Heart left ventricle (tissue), 16 donors: ENCODE measurements around the gene SLC7A14. TPM values are rescaled to one million over a fixed set of nuclear protein-coding genes. Genes with fewer than 3 reads are reported as not detected.

Experiments
- ATAC-seq, 4 donors: fragments of 200-7000 bp; cut with Tn5 transposase; one replicate each; pipeline ENCODE4 v1.9.1; 2020 to 2022; ENCODE audit warnings: moderate library complexity in 4 of 4, mild to moderate bottlenecking in 3 of 4, moderate number of reproducible peaks in 1 of 4
- DNase-seq, 5 donors: peaks; one replicate each; pipeline ENCODE4 v3.0.0-alpha.2; 2020
- H3K27ac ChIP-seq, 12 donors: fragments of 200-600 bp; sonication (generic) in 4 of 12; one replicate each; pipeline versions ENCODE4 v1.5.0 to v1.8.0; 2016 to 2022; ENCODE audit warnings: mild to moderate bottlenecking in 2 of 12
- H3K27me3 ChIP-seq, 9 donors: fragments of 200-600 bp; sonication (generic) in 2 of 9; one replicate each; pipeline versions ENCODE4 v1.5.1 to v1.8.0; 2016 to 2022; ENCODE audit warnings: mild to moderate bottlenecking in 3 of 9
- H3K36me3 ChIP-seq, 9 donors: fragments of 200-600 bp; sonication (generic) in 2 of 9; one replicate each; pipeline versions ENCODE4 v1.5.0 to v1.8.0; 2018 to 2022; ENCODE audit warnings: mild to moderate bottlenecking in 2 of 9
- H3K4me1 ChIP-seq, 12 donors: fragments of 200-600 bp; sonication (generic) in 4 of 12; one replicate each; pipeline versions ENCODE4 v1.5.0 to v1.8.0; 2016 to 2022; ENCODE audit warnings: mild to moderate bottlenecking in 3 of 12
- H3K4me3 ChIP-seq, 12 donors: fragments of 200-600 bp; sonication (generic) in 4 of 12; one replicate each; pipeline versions ENCODE4 v1.5.0 to v1.8.0; 2017 to 2022; ENCODE audit warnings: mild to moderate bottlenecking in 9 of 12, moderate library complexity in 4 of 12
- H3K9me3 ChIP-seq, 12 donors: fragments of 200-600 bp; sonication (generic) in 4 of 12; one replicate each; pipeline versions ENCODE4 v1.5.0 to v1.8.0; 2016 to 2022; ENCODE audit warnings: mild to moderate bottlenecking in 1 of 12
- POLR2A ChIP-seq, 2 donors: fragments of 450-650 bp; IDR thresholded peaks; one replicate each; pipeline ENCODE4 v1.6.1; 2017; ENCODE audit warnings: antibody characterized with exemption in 2 of 2, mild to moderate bottlenecking in 2 of 2, moderate library complexity in 2 of 2
- WGBS, 4 donors: extraction: QIAGEN DNeasy Blood & Tissue Kit in 2 of 4; methylation state at CpG; one replicate each; pipeline versions ENCODE4 v1.1.5 to v1.1.7; 2013 to 2018; 5-methylcytosine and 5-hydroxymethylcytosine counted together
- intact Hi-C, 10 donors: fragments of 100-400 bp; cut with DNase I; formaldehyde crosslinking; loops; one replicate each; pipeline versions ENCODE4 v1.11.1 to v1.14.2; 2022
- polyA plus RNA-seq, 2 donors: library from polyadenylated mRNA; stranded (reverse); fragments of 200-250 nt; gene quantifications; one replicate each; pipeline ENCODE4 v1.2.3, GENCODE V29; 2013
- total RNA-seq, 9 donors: library from RNA; depleted of rRNA in 2 of 9; stranded (reverse); fragments of >200 nt in 2 of 9; fragmentation: NEBNext Ultra II Directional in 3 of 9; extraction: Animal tissue kit (Norgen Biotek cat#: 25700) in 3 of 9; gene quantifications; one replicate each; pipeline versions ENCODE4 v1.1.0 to v1.2.4, GENCODE V29; 2016 to 2023
- TF ChIP-seq, protein P1 (sequence below), 12 donors: fragments of 200-600 bp; sonication (generic) in 4 of 12; IDR thresholded peaks; one replicate each; pipeline versions ENCODE4 v1.5.0 to v1.8.0; 2018 to 2022; ENCODE audit warnings: antibody characterized with exemption in 12 of 12, mild to moderate bottlenecking in 5 of 12
- donor health status: ischemic (EF 13 %, LVEDD 7.1; RV severe dilation, severe dysfunction).
- donor health status: healthy with polysubstance abuse.
- donor health status: DM: no; HTN: yes; CAD: no.
- donor health status: DM: no; HTN: no; CAD: no.
- donor health status: ischemic (EF 25% LVEDD 6.9; RV normal size, moderate dysfunction).
- donor health status: ischemic (EF 25% LVEDD 5.7; RV mildly dilated, moderate dysfunction).
- donor health status: healthy.
- donor health status: DM: yes; HTN: yes; CAD: no.
- donor health status: ischemic (EF 35%, LVEDD 5.7; RV mildly dilated, moderate dysfunction).
- donor health status: nonischemic (EF 11% LVEDD 7.7; RV severe dilation, severe dysfunction).
- donor health status: DM: yes; HTN: yes; CAD: no.
- donor health status: PGD.
- donor health status: ischemic (EF 29% LVEDD 5.4; RV normal size, mild dysfunction).
- donor health status: nonischemic (EF 23%, LVEDD 6.1; RV moderate dilation, normal function).

SLC7A14 gene
- total and polyA plus RNA-seq, 11 donors: 0.02 TPM; not detected in 9

DNA sequence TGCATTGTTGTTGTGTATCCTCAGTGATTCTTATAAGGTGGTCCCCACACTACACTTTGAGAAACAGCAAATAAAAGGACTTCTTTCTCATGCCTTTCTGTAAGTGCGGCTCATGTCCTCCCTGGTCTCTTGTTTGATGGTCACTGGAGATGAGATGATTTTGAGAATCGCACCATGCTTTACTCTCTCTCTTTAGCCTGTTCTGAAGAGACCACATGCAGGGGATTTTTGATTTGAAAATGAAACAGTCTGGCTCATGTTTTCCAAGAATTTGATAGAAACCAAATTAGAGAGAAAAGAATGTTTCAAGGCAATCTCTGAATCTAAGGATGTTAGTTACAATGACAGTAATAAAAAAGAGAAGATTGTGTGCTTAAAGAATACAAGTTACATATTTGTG lies 149.2 kb downstream of the SLC7A14 start:
- no peaks in the 10 kb centered on the region for H3K4me1 ChIP-seq
- no peak for ATAC-seq
- H3K27me3 ChIP-seq: no peaks in the 10 kb centered on the region
- no peaks in the 10 kb centered on the region for H3K9me3 ChIP-seq
- H3K36me3 ChIP-seq: peaks cover 0 to 20% (median 0%) of the 10 kb centered on the region in 9 donors
- WGBS, 4 donors: 92 to 96% (median 93%) methylated on average over 2 of the region's 2 CpGs
- DNase-seq: no peak
- no peak overlapping the region for H3K27ac ChIP-seq
- intact Hi-C loops: no loop called here
- TF ChIP-seq POLR2A (IDR thresholded peaks at IDR 0.05): no peak
- TF ChIP-seq, protein P1, sequence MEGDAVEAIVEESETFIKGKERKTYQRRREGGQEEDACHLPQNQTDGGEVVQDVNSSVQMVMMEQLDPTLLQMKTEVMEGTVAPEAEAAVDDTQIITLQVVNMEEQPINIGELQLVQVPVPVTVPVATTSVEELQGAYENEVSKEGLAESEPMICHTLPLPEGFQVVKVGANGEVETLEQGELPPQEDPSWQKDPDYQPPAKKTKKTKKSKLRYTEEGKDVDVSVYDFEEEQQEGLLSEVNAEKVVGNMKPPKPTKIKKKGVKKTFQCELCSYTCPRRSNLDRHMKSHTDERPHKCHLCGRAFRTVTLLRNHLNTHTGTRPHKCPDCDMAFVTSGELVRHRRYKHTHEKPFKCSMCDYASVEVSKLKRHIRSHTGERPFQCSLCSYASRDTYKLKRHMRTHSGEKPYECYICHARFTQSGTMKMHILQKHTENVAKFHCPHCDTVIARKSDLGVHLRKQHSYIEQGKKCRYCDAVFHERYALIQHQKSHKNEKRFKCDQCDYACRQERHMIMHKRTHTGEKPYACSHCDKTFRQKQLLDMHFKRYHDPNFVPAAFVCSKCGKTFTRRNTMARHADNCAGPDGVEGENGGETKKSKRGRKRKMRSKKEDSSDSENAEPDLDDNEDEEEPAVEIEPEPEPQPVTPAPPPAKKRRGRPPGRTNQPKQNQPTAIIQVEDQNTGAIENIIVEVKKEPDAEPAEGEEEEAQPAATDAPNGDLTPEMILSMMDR (IDR thresholded peaks at IDR 0.05): no peak
- H3K4me3 ChIP-seq: no peak overlapping the region

DNA sequence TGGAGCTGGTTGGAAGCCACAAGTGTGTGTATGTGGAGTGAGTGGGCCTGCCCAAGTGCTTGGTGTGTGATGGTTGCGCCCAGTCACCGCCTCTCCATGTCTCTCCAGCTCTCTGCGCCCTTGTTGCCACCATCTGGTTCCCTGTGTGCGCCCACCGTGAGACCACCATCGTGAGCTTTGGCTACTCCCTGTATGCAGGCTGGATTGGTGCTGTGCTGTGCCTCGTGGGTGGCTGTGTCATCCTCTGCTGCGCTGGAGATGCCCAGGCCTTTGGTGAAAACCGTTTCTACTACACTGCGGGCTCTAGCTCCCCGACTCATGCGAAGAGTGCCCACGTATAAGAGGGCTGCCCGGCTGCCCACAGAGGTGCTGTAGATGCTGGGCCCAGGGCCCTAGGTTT lies 153.5 kb downstream of the SLC7A14 start:
- H3K27ac ChIP-seq: no peak overlapping the region
- H3K27me3 ChIP-seq: no peaks in the 10 kb centered on the region
- 96 to 97% (median 97%) methylated on average over 10 to 14 of the region's 14 CpGs for WGBS, 4 donors
- no peak overlapping the region for H3K4me3 ChIP-seq
- ATAC-seq (no peak), DNase-seq (no peak)
- no peaks in the 10 kb centered on the region for H3K4me1 ChIP-seq
- intact Hi-C loops: no loop called here
- TF ChIP-seq POLR2A (IDR thresholded peaks at IDR 0.05): no peak
- TF ChIP-seq, protein P1 (IDR thresholded peaks at IDR 0.05): no peak
- no peaks in the 10 kb centered on the region for H3K9me3 ChIP-seq
- peaks cover 0 to 20% (median 0%) of the 10 kb centered on the region in 9 donors for H3K36me3 ChIP-seq

DNA sequence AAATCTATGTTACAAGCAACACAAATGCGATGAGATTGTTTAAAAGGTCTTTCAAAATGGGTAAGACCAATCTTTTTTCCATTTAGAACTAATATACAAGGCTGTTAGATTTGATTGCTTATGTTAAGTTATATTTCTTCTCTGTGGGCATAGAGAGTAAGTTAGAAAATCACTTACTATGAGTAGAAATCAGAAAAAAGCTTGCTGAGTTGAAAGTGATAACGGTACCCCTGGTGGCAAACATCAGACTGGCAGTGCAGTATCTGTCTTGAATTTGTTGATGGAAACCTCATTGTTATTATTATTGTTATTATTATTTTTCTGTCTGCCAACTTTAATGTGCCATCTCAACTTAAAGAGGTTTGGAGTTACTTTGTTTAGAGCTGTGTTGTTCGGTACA lies 154.8 kb downstream of the SLC7A14 start:
- intact Hi-C loops: no loop called here
- ATAC-seq: no peak
- no peak overlapping the region for H3K4me3 ChIP-seq
- no peak for DNase-seq
- H3K27ac ChIP-seq: no peak overlapping the region
- H3K4me1 ChIP-seq: no peaks in the 10 kb centered on the region
- WGBS, 4 donors: 94 to 97% (median 94%) methylated on average over 3 of the region's 3 CpGs
- TF ChIP-seq POLR2A (IDR thresholded peaks at IDR 0.05): no peak
- TF ChIP-seq, protein P1 (IDR thresholded peaks at IDR 0.05): no peak
- no peaks in the 10 kb centered on the region for H3K27me3 ChIP-seq
- H3K9me3 ChIP-seq: no peaks in the 10 kb centered on the region
- H3K36me3 ChIP-seq: peaks cover 0 to 13% (median 0%) of the 10 kb centered on the region in 9 donors

DNA sequence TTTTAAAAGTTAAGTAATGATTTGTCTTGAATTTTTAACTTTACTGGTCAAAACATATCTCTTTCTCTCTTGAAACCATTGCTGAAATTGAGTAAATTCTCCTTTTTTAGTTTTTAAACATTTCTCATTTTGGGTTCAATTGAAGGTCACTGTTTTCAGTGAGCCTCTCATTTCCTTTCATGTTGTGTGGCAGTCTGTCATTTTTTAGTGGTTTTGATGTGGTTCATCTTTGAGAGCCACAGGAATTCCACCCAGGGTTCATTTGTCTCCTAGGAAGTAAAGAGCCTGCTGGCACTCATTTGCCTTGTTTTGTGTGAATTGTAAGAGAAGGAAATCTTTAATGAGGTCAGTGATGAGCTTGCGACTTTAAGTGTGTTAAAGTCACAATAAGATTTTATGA lies 156.8 kb downstream of the SLC7A14 start:
- 86 to 96% (median 91%) methylated on average over 1 of the region's 1 CpG for WGBS, 4 donors
- intact Hi-C loops: loop anchor here in 1 of 10 donors (5.0 kb wide), 1 partner anchor 378 kb away; no protein-coding TSS in a partner anchor

More for the DNA sequence above, 156.8 kb downstream of the SLC7A14 start:
- H3K4me3 ChIP-seq: no peak overlapping the region
- H3K27me3 ChIP-seq: no peaks in the 10 kb centered on the region
- ATAC-seq (no peak), DNase-seq (no peak)
- H3K9me3 ChIP-seq: no peaks in the 10 kb centered on the region
- TF ChIP-seq POLR2A (IDR thresholded peaks at IDR 0.05): no peak
- TF ChIP-seq, protein P1 (IDR thresholded peaks at IDR 0.05): no peak
- no peaks in the 10 kb centered on the region for H3K4me1 ChIP-seq
- H3K27ac ChIP-seq: no peak overlapping the region
- H3K36me3 ChIP-seq: peaks cover 0 to 3% (median 0%) of the 10 kb centered on the region in 9 donors
